Measurements from ENCODE around the gene COL6A1. TPM values are rescaled to one million over a fixed set of nuclear protein-coding genes. Genes with fewer than 3 reads are reported as not detected.
"Not testable (repeated sequence)": the region's sequence is repeated elsewhere in the genome, so short reads cannot be mapped to it uniquely, and the experiment has no call there.

The COL6A1 gene
- total RNA-seq, 1 experiment from 2014 or later = 87.5 TPM

- Histone ChIP-seq H3K4me1 (ENCODE audit: control insufficient read depth in 1 of 2, insufficient read depth in 2 of 2, low read length in 2 of 2) (peaks cover 2 to 9% of the 10 kb centered on the region in 2 experiments; a peak in 2 of 4 replicates), H3K4me2 (ENCODE audit: low read length) (no peak overlapping the region), H3K9me2 (ENCODE audit: insufficient read depth) (no peaks in the 10 kb centered on the region), H3K79me2 (ENCODE audit: insufficient read depth, low read length) (no peaks in the 10 kb centered on the region), H3K9me3 (ENCODE audit: control insufficient read depth in 1 of 2, insufficient read depth in 1 of 2, low read depth in 1 of 2, low read length in 2 of 2) (no peaks in the 10 kb centered on the region), H3K4me3 (replicated peaks in 1 of 2; ENCODE audit: low read depth in 1 of 2, low read length in 2 of 2) (no peak overlapping the region), H2AFZ (ENCODE audit: low read depth, low read length, poor library complexity, severe bottlenecking) (no peak overlapping the region), H3K9ac (ENCODE audit: low read length) (no peak overlapping the region), H4K20me1 (ENCODE audit: insufficient read depth) (no peaks in the 10 kb centered on the region), H3K27ac (ENCODE audit: low read depth, low read length) (peak overlapping the region; percentile 26; the same call in 1 of the 2 replicates), H3K27me3 (ENCODE audit: insufficient read depth, low read length) (no peaks in the 10 kb centered on the region), H3K36me3 (ENCODE audit: control insufficient read depth in 1 of 2, insufficient read depth in 2 of 2, low read length in 2 of 2) (no peaks in the 10 kb centered on the region; a peak in 1 of 4 replicates)
- ATAC-seq (peak; percentile 33; the same call in 1 of the 2 replicates), DNase-seq (ENCODE audit: low read depth, low spot score) (no peak)
- ChIA-PET POLR2A (no interaction called here), RAD21 (ENCODE audit: low non-redundant PET in 1 of 2, low total read pairs in 2 of 2, uncharacterized antibody in 2 of 2, unreplicated experiment in 2 of 2) (no interaction called here), CTCF (no interaction called here)
- no peak for TF ChIP-seq SP1 (IDR thresholded peaks at IDR 0.05; ENCODE audit: low read depth)
- no peak for TF ChIP-seq CEBPB (IDR thresholded peaks at IDR 0.05; ENCODE audit: low read depth)
- TF ChIP-seq ZFX (IDR thresholded peaks at IDR 0.05) = no peak; the same call in 1 of the 2 replicates
- no peak for TF ChIP-seq POLR2AphosphoS5 (IDR thresholded peaks at IDR 0.05; ENCODE audit: low read depth, low read length)
- no peak for TF ChIP-seq ZNF274 (IDR thresholded peaks at IDR 0.05; ENCODE audit: low read depth, low read length)
- no peak for TF ChIP-seq SIN3A (IDR thresholded peaks at IDR 0.05; ENCODE audit: low read depth)
- TF ChIP-seq SRF (IDR thresholded peaks at IDR 0.05; ENCODE audit: low read depth) = no peak
- no peak for TF ChIP-seq ZBTB33 (IDR thresholded peaks at IDR 0.05; ENCODE audit: extremely low read depth, insufficient replicate concordance, low read length)
- TF ChIP-seq ATF3 (IDR thresholded peaks at IDR 0.05) = no peak
- no peak for TF ChIP-seq RAD21 (IDR thresholded peaks at IDR 0.05; ENCODE audit: low read depth)
- no peak for TF ChIP-seq EZH2 (IDR thresholded peaks at IDR 0.05)
- no peak for TF ChIP-seq EZH2phosphoT487 (IDR thresholded peaks at IDR 0.05; ENCODE audit: borderline replicate concordance)
- TF ChIP-seq FOSL1 (IDR thresholded peaks at IDR 0.05; ENCODE audit: low read depth) = no peak
- TF ChIP-seq JUND (IDR thresholded peaks at IDR 0.05) = no peak
- no peak for TF ChIP-seq TCF7L2 (IDR thresholded peaks at IDR 0.05; ENCODE audit: borderline replicate concordance, extremely low read depth, insufficient read depth, insufficient read length)
- no peak for TF ChIP-seq POLR2A (IDR thresholded peaks at IDR 0.05; ENCODE audit: borderline replicate concordance, extremely low read depth, insufficient read depth, insufficient read length)
- TF ChIP-seq EGR1 (IDR thresholded peaks at IDR 0.05; ENCODE audit: low read depth) = no peak
- no peak for TF ChIP-seq YY1 (IDR thresholded peaks at IDR 0.05; ENCODE audit: extremely low read depth, insufficient replicate concordance, low read depth, low read length)
- TF ChIP-seq CBX3 (IDR thresholded peaks at IDR 0.05; ENCODE audit: low read depth) = no peak
- intact Hi-C loops (cut with micrococcal nuclease) = no loop called here
- BruUV-seq (replicated peaks) = no TSS peak
These were observed 23.9 kb downstream of the COL6A1 start for GRCh38 chr21:46005481-46005881.

GRCh38 chr21:46005894-46006546 is 24.4 kb downstream of the COL6A1 start:
- H3K4me1 ChIP-seq (ENCODE audit: control insufficient read depth in 1 of 2, insufficient read depth in 2 of 2, low read length in 2 of 2); H3K79me2 ChIP-seq (ENCODE audit: insufficient read depth, low read length); POLR2A ChIA-PET; H3K27me3 ChIP-seq (ENCODE audit: insufficient read depth, low read length); intact Hi-C loops (cut with micrococcal nuclease); H3K9me3 ChIP-seq (ENCODE audit: control insufficient read depth in 1 of 2, insufficient read depth in 1 of 2, low read depth in 1 of 2, low read length in 2 of 2); H3K9ac ChIP-seq (ENCODE audit: low read length); H3K9me2 ChIP-seq (ENCODE audit: insufficient read depth); H3K4me3 ChIP-seq (replicated peaks in 1 of 2; ENCODE audit: low read depth in 1 of 2, low read length in 2 of 2); BruUV-seq (replicated peaks); H2AFZ ChIP-seq (ENCODE audit: low read depth, low read length, poor library complexity, severe bottlenecking); H4K20me1 ChIP-seq (ENCODE audit: insufficient read depth); CTCF ChIA-PET; H3K36me3 ChIP-seq (ENCODE audit: control insufficient read depth in 1 of 2, insufficient read depth in 2 of 2, low read length in 2 of 2); RAD21 ChIA-PET (ENCODE audit: low non-redundant PET in 1 of 2, low total read pairs in 2 of 2, uncharacterized antibody in 2 of 2, unreplicated experiment in 2 of 2): not testable (repeated sequence)
- ATAC-seq (peak; percentile 67), DNase-seq (ENCODE audit: low read depth, low spot score) (peak; percentile 34)
- peak overlapping the region; percentile 33; the same call in 1 of the 2 replicates for H3K4me2 ChIP-seq (ENCODE audit: low read length)
- H3K27ac ChIP-seq (ENCODE audit: low read depth, low read length) = peak overlapping the region; percentile 43; the same call in 1 of the 2 replicates
